Keratinocyte (primary cell): ENCODE results near the gene EPHB1. TPM values are rescaled to one million over a fixed set of nuclear protein-coding genes. Genes with fewer than 3 reads are reported as not detected.

ENCODE experiments used
- DNase-seq: peaks from one replicate; pipeline ENCODE4 v3.0.0-alpha.2; 2011; ENCODE audit warnings: low read depth, missing footprints, low spot score
- FAIRE-seq: peaks from 2 replicates; lab custom pipeline; 2011; peaks lifted over from hg19 to GRCh38; lab: Jason Lieb, UNC
- H2AFZ ChIP-seq: 2 replicates; pipeline ENCODE4 v1.6.0; 2012; ENCODE audit warnings: low read length, control low read depth, inconsistent platforms; ENCODE audit not compliant: control insufficient read depth
- H3K27ac ChIP-seq: 2 replicates; pipeline ENCODE4 v1.5.1; 2011; ENCODE audit warnings: low read length; ENCODE audit not compliant: control insufficient read depth, insufficient read depth
- H3K27me3 ChIP-seq: 3 replicates; pipeline ENCODE4 v1.6.0; 2011; ENCODE audit warnings: low read length; ENCODE audit not compliant: control insufficient read depth, insufficient read depth; ENCODE audit errors: extremely low read depth
- H3K36me3 ChIP-seq, 2 experiments: 2 replicates in 1 of 2; 3 replicates in 1 of 2; pipeline ENCODE4 v1.5.1; 2011; ENCODE audit warnings: low read length in 2 of 2, mild to moderate bottlenecking in 1 of 2; ENCODE audit not compliant: control insufficient read depth in 2 of 2, insufficient read depth in 2 of 2; ENCODE audit errors: extremely low read depth in 1 of 2
- H3K4me1 ChIP-seq: 3 replicates; pipeline ENCODE4 v1.5.1; 2011; ENCODE audit warnings: low read length; ENCODE audit not compliant: control insufficient read depth, insufficient read depth; ENCODE audit errors: extremely low read depth
- H3K4me2 ChIP-seq: 3 replicates; pipeline ENCODE4 v1.6.0; 2011; ENCODE audit warnings: low read depth, low read length; ENCODE audit not compliant: control insufficient read depth, insufficient read depth; ENCODE audit errors: extremely low read depth
- H3K4me3 ChIP-seq, 3 experiments: fragments of 200-600 bp in 1 of 3; sonication (generic) in 1 of 3; 2 replicates in 2 of 3; 3 replicates in 1 of 3; pipeline ENCODE4 v1.5.1; 2011 to 2016; ENCODE audit warnings: low read length in 3 of 3, mild to moderate bottlenecking in 3 of 3, control low read depth in 2 of 3, inconsistent platforms in 1 of 3, low read depth in 1 of 3, mixed read lengths in 1 of 3, mixed run types in 1 of 3, moderate library complexity in 1 of 3; ENCODE audit not compliant: control insufficient read depth in 2 of 3, insufficient read depth in 2 of 3; ENCODE audit errors: extremely low read depth in 1 of 3
- H3K79me2 ChIP-seq: 2 replicates; pipeline ENCODE4 v1.6.0; 2012; ENCODE audit warnings: low read length; ENCODE audit not compliant: control insufficient read depth, insufficient read depth
- H3K9ac ChIP-seq: 3 replicates; pipeline ENCODE4 v1.6.0; 2011; ENCODE audit warnings: low read length; ENCODE audit not compliant: control insufficient read depth, insufficient read depth; ENCODE audit errors: extremely low read depth
- H3K9me1 ChIP-seq: 3 replicates; pipeline ENCODE4 v1.6.0; 2011; ENCODE audit warnings: low read length; ENCODE audit not compliant: control insufficient read depth, insufficient read depth; ENCODE audit errors: extremely low read depth
- H3K9me3 ChIP-seq: 2 replicates; pipeline ENCODE4 v1.5.1; 2012; ENCODE audit warnings: low read depth, low read length; ENCODE audit not compliant: control insufficient read depth
- H4K20me1 ChIP-seq: 3 replicates; pipeline ENCODE4 v1.6.0; 2011; ENCODE audit warnings: low read length; ENCODE audit not compliant: control insufficient read depth, insufficient read depth; ENCODE audit errors: extremely low read depth
- CTCF ChIP-seq, 3 experiments: IDR thresholded peaks in 1 of 3; conservative IDR thresholded peaks in 1 of 3; optimal IDR thresholded peaks in 1 of 3; 2 replicates in 2 of 3; 3 replicates in 1 of 3; pipeline versions ENCODE3 to v1.5.1; 2011; ENCODE audit warnings: low read length in 3 of 3, mild to moderate bottlenecking in 3 of 3, moderate library complexity in 2 of 3, control low read depth in 1 of 3, inconsistent platforms in 1 of 3; ENCODE audit not compliant: insufficient read depth in 2 of 3; ENCODE audit errors: extremely low read depth in 1 of 3
- EZH2 ChIP-seq: IDR thresholded peaks from one replicate; pipeline ENCODE4 v1.6.1; 2012; ENCODE audit warnings: inconsistent platforms, mild to moderate bottlenecking, low read length, moderate library complexity
- dilution Hi-C: fragments of 300-500 bp; cut with MboI; formaldehyde crosslinking; loops from one replicate; pipeline ENCODE4 v1.7.0; 2020; ENCODE audit warnings: low sequenced_read_pairs; ENCODE audit not compliant: extremely low pct_ligation_motif_present
- polyA plus RNA-seq, 5 experiments: library from polyadenylated mRNA; depleted of rRNA in 3 of 5; stranded (reverse) in 3 of 5; stranded (forward) in 1 of 5; unstranded in 1 of 5; fragments of >200 nt; gene quantifications; 1 replicate in 1 of 5; 2 replicates in 3 of 5; 3 replicates in 1 of 5; pipeline versions ENCODE4 v1.2.1 to v1.2.3, GENCODE V29; 2011 to 2012; ENCODE audit warnings: missing spikeins in 2 of 5, low read depth in 1 of 5, low replicate concordance in 1 of 5

EPHB1 gene
- polyA plus RNA-seq, 1 donor (not counting 4 experiments of a cell fraction or from before 2014, with no cell fraction given) = 0.01 TPM

- FAIRE-seq = no peak
- dilution Hi-C loops = no loop called here
- no peak overlapping the region for H3K9ac ChIP-seq
- H3K9me3 ChIP-seq = no peaks in the 10 kb centered on the region
- H2AFZ ChIP-seq = no peak overlapping the region
- H3K4me1 ChIP-seq = no peaks in the 10 kb centered on the region
- no peak overlapping the region for H3K4me3 ChIP-seq
- no peaks in the 10 kb centered on the region for H3K9me1 ChIP-seq
- no peaks in the 10 kb centered on the region for H3K27me3 ChIP-seq
- no peaks in the 10 kb centered on the region for H4K20me1 ChIP-seq
- no peak for DNase-seq
- no peak overlapping the region for H3K27ac ChIP-seq
- TF ChIP-seq CTCF (optimal IDR thresholded peaks at IDR 0.05 in 1 of 3, IDR thresholded peaks at IDR 0.05 in 1 of 3, conservative IDR thresholded peaks at IDR 0.05 in 1 of 3; ENCODE audit: extremely low read depth in 1 of 3, insufficient read depth in 2 of 3, low read length in 3 of 3) = no peak
- no peak for TF ChIP-seq EZH2
- H3K4me2 ChIP-seq = no peak overlapping the region
- H3K79me2 ChIP-seq = no peaks in the 10 kb centered on the region
- no peaks in the 10 kb centered on the region for H3K36me3 ChIP-seq
These were observed 323.7 kb downstream of the EPHB1 start for GRCh38 chr3:135118792-135119191.

GRCh38 chr3:135125171-135125801 is 330.2 kb downstream of the EPHB1 start:
- H3K4me2 ChIP-seq = no peak overlapping the region
- H3K4me3 ChIP-seq = no peak overlapping the region
- H3K27me3 ChIP-seq = no peaks in the 10 kb centered on the region
- no peak overlapping the region for H2AFZ ChIP-seq
- no peaks in the 10 kb centered on the region for H3K9me1 ChIP-seq
- H3K36me3 ChIP-seq = no peaks in the 10 kb centered on the region
- no peak overlapping the region for H3K9ac ChIP-seq
- TF ChIP-seq EZH2 = no peak
- no peak for TF ChIP-seq CTCF (optimal IDR thresholded peaks at IDR 0.05 in 1 of 3, IDR thresholded peaks at IDR 0.05 in 1 of 3, conservative IDR thresholded peaks at IDR 0.05 in 1 of 3; ENCODE audit: extremely low read depth in 1 of 3, insufficient read depth in 2 of 3, low read length in 3 of 3)
- no peaks in the 10 kb centered on the region for H3K79me2 ChIP-seq
- dilution Hi-C loops = no loop called here
- H3K4me1 ChIP-seq = no peaks in the 10 kb centered on the region
- no peaks in the 10 kb centered on the region for H3K9me3 ChIP-seq
- H3K27ac ChIP-seq = no peak overlapping the region
- no peaks in the 10 kb centered on the region for H4K20me1 ChIP-seq
- FAIRE-seq = no peak
- DNase-seq = no peak
